SKM-1 treated with dmso at 0.1 percent for 144 hours (cell line): Measurements from ENCODE around the gene FAM13A.

ENCODE experiments used
- DNase-seq: peaks from one replicate; lab custom pipeline; 2025; ENCODE audit not compliant: unreplicated experiment; lab: John Stamatoyannopoulos, UW

FAM13A gene

GRCh38 chr4:88729146-88729760, 327.7 kb downstream of the FAM13A start:
- no peak for DNase-seq

DNA sequence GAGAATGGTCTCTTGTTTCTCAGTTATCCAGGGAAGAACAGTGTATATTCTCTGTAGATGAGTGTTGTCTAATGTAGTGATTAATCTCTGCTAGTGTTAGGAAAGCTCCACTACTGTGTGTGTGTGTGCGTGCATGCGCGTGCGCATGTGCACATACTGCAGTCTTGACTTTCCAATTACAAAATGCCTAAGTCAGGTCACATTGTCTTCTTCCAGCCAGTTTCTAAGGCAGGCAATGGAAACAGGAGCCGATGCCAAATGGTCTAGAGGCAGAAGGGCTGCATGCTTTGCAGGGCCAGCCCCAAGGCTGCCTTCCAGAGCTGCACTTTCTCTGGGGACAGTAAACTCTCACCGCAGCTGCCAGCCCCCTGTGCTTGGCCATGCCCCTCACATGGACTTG, 328.8 kb downstream of the FAM13A start:
- no peak for DNase-seq

DNA sequence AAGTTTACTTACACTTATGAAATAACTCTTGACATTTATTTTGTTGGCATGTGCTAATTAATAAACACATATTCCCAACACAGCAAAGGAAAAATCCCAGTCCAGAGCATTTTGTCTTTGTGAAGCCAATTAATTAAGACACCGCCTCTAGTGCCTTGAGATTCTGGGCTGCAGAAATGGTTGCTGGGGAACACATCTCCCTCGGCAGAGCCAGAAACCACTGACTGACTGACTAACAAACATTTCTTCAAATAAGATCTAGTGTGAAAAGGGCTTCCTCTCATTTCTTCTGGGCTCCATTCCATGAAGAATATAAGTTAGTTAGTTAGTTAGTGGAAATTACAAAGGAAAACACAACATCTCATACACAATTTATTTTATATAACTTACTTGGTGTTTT, 331.0 kb downstream of the FAM13A start:
- no peak for DNase-seq

DNA sequence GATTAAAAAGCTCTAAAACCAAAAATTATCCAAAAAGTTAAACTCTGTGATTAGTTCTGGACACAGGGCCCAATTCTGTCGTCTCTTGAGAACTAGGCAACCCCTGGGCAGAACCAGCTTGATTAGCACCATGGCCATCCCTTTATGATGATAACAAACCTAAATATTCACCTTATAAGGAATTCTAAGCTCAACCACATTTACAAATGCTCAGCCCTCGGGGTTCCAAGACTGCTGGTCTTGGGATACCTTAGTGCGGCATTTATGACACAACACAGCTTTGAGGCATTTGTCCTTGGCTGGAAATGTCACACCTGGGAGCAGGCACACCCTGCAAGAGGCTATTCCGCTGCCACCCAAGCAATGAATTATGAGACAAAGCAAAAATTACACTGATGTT, 331.8 kb downstream of the FAM13A start:
- DNase-seq = no peak

DNA sequence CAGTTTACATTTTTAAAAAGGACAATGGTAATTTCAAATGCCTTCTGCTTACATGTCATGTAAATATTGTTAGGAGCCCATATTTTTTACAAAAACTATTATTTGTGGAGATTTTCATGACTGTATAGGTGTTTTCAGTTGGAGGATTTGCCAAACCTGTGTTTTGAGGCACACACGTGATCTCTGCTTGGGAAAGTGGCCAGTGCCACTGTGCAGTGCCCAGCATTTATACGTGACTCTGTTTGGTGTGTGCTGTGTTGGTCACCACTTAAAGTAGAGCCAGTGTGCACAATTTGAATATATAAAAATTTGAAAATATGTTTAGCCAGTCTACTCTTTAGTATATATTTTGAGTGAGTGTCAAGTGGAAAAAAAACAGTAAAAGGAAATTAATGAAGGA, 332.6 kb downstream of the FAM13A start:
- no peak for DNase-seq

DNA sequence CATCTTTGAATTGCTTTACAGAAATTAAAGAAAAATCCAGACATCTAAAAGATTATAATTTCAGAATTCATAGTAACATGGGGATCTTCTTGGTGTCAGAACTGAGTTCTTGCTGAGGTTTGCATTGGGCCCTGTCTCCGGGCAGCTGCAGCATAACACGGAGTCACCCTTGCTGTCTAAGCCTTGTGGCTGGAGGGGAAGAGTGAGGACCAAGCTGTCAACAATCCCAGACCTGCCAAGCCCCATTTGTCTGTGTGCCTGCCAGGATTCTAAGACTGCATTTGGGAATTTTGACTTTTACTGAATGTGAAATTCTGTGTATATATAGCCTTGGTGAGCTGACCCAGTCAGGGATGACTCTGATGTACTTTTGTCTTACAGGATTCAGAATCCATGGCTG, 334.2 kb downstream of the FAM13A start:
- no peak for DNase-seq

GRCh38 chr4:88722276-88722780, 334.7 kb downstream of the FAM13A start:
- DNase-seq = no peak

- DNase-seq = no peak
Observed at GRCh38 chr4:88720451-88721428, 336.2 kb downstream of the FAM13A start.

GRCh38 chr4:88719381-88719780, 337.6 kb downstream of the FAM13A start:
- peak; percentile 21 for DNase-seq

- no peak for DNase-seq
Observed at GRCh38 chr4:88718098-88718497, 338.9 kb downstream of the FAM13A start.

DNA sequence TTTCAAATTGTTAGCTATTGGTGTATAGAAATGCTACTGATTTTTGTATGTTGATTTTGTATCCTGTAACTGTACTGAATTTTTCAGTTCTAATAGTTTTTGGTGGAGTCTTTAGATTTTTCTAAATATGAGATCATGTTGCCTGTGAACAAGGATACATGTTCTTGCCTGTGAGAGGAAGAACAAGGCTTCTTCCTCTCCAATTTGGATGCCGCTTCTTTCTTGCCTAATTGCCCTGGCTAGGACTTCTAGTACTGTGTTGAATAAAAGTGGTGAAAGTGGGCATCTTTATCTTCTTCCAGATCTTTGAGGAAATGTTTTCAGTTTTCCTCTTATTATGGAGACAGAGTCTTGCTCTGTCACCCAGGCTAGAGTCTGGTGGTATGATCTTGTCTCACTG, 343.2 kb downstream of the FAM13A start:
- no peak for DNase-seq

DNA sequence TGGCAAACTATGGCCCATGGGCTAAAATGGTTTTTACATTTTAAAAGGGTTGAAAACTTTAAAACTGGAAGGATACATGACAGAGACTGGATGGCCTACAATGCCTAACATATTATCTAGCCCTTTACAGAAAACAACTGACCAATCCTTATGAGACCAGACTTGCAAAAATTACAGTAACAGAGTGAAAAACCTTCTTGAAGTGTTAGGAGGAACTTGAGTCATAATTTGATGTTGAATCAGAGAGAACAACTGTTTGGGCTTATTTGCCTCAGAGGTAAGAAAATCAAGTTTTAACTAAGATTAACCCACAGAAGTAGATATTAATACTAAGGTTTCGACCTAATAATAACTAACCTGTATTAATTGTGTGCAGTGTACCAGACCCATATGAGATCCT, 347.0 kb downstream of the FAM13A start:
- no peak for DNase-seq

- no peak for DNase-seq
Observed at GRCh38 chr4:88706574-88706973, 350.4 kb downstream of the FAM13A start.

- DNase-seq = no peak
Observed at GRCh38 chr4:88705805-88706492, 351.0 kb downstream of the FAM13A start.

- no peak for DNase-seq
Observed at GRCh38 chr4:88705223-88705622, 351.8 kb downstream of the FAM13A start.

DNA sequence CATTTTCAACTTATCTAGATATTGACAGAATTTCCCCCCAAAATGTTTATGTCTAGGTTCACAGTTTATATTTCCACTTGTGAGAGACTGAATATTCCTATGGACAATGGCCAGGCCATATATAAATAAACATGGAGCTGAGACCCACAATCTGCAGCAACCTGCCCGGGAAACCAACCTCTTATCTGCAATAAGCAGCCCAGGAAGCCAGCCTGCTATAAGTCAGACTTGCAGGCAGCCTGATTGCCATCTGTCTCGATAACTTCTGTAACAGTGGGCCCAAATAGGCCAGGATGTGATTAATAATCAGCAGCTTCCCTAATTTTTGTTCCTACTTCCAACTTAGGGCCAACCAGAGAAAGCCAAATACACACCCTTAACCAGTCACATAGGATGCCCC, 354.2 kb downstream of the FAM13A start:
- DNase-seq = no peak

GRCh38 chr4:88698519-88698918, 358.5 kb downstream of the FAM13A start:
- DNase-seq = no peak

DNA sequence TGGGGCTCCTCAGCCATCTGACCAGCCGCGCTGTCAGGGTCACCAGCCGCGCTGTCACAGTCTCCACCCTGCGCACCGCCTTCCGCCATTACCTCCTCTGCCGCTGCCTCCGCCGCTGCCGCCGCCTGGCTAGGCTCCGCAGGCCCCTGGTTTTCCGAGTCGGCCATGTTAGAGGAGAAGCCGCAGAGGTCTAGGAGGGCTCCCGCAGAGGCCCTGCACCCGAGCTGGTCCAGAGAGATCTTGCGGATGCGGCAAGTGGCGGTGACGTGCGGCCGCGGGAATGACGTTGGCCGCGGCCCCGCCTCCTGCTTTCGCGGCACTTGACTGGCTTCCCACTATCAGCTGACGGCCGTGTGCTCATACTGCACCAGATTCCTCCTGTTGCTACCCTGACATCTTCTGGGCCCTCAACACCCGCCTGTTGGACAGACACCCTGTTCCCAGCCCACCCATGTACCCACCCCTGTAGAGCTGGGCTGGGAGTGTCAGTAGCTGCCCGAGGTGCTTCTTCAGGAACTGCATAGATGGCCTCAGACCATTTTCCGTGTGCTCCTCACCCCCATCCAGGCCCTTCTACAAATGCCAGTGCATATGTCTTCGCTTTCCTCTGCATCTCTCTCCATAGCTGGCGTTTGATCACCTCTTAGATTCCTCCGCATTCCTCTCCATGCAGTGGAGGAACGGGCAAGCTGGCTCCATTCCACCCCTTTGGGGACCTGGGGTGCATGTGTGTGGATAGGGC, 359.2 kb downstream of the FAM13A start, which contains the start of gene NAP1L5:
NAP1L5 (minus strand) TSS at position 242 of the 742 bp plus-strand sequence; CDS start at position 167, 75 bp downstream.
- DNase-seq = peak; percentile 7

- no peak for DNase-seq
Observed at GRCh38 chr4:88697141-88697540, 359.8 kb downstream of the FAM13A start.

GRCh38 chr4:88696630-88697029, 360.4 kb downstream of the FAM13A start:
- DNase-seq = no peak

DNA sequence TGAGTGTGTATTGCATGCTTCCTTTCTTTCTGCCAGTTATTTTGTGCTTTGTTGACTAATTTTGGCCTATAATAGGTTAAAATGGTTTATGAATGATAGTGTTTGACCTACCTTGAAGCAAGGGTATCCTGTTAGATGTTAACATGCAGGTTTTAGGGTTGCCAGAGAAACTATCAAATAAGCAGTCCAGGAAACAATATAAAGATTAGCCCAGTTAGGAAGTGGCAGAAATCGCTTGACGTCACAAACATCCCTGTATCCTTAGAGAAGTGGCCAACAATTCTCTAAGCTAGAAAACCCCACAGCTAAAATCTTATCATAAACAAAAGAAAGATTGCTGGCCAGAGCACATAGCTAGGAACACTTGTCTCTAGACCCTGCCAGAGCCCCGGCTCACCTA, 363.2 kb downstream of the FAM13A start:
- DNase-seq = no peak
